DMS153 (cell line): ENCODE data around the gene CATSPERZ.
"Not testable (repeated sequence)": the region's sequence is repeated elsewhere in the genome, so short reads cannot be mapped to it uniquely, and the experiment has no call there.

Experiments
- DNase-seq: peaks from one replicate; lab custom pipeline; 2025; lab: John Stamatoyannopoulos, UW

CATSPERZ gene

DNA sequence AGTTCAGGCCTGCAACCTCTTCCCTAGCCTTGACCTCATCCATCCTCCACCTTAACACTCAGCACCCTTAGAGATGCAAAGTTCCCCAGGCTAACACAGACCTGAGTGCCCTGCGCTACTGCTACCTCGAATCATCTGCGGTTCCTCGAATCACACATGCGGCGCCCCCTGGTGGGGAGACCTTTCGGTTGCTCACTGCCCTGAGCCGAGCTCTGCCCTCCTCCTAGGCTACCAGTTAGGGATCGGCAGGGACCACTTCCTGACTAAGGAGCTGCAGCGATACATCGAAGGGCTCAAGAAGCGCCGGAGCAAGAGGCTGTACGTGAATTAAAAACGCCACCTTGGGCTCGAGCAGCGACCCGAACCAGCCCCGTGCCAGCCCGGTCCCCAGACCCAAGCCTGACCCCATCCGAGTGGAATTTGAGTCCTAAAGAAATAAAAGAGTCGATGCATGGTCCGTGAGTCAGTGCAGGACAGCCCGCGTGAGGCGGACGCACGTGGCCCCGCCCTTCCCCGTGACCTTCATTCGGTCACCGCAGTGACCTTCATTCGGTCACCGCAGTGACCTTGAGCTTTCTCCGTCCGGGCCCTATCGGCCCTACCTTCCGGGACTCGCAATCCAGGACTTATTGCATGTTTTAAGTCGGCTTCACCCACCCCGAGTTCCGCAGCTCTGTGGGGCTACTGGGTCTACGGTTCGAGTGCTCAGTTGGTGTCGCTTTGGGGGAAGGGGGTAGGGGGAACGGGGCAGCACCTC is 4.3 kb downstream of the CATSPERZ start:
- DNase-seq: peak; percentile 79

DNA sequence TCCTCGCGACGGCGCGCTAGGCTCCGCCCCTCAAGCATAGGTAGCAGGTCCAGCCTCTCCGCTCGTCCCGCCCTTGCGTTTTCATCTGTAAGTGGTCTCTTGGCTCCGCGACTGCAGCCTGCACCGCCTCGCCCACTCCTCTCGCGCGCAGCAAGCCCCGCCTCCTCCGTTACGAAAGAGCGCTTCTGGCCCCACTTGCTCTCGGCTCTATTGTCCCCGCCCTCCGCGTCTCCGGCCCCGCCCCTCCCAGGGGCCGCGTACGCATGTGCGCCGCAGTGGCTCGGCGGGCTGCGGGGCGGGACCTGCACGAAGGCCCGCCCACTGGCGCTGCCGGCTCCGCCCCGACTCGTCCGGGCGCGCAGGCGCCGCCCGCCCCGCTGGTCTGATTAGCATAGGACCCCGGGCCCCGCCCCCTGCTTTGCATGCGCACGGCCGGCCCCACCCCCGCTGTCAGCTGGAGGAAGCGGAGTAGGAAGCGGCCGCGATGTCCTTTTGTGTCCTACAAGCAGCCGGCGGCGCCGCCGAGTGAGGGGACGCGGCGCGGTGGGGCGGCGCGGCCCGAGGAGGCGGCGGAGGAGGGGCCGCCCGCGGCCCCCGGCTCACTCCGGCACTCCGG is 5.0 kb downstream of the CATSPERZ start, which contains the start of gene ESRRA:
ESRRA (plus strand) TSS at position 450 of the 616 bp plus-strand sequence. CDS start 1,656 bp downstream, outside the sequence.
- DNase-seq: peak; percentile 98

- peak; percentile 25 for DNase-seq
Observed at GRCh38 chr11:64305691-64306562, 5.8 kb downstream of the CATSPERZ start.

- DNase-seq: no peak
Observed at GRCh38 chr11:64306563-64306875, 6.4 kb downstream of the CATSPERZ start.

GRCh38 chr11:64306876-64307622 is 6.9 kb downstream of the CATSPERZ start:
- DNase-seq: no peak

DNA sequence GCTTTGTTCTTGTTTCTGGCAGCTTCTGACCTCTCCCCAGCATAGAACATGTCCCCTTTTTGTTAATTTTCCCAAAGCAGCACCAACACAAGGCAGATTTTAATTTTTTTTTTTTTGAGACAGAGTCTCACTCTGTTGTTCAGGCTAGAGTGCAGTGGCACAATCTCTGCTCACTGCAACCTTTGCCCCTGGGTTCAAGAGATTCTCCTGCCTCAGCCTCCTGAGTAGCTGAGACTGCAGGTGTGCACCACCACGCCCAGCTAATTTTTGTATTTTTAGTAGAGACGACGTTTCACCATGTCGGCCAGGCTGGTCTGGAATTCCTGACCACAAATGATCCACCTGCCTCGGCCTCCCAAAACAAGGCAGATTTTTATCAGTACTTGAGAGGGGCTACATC is 7.6 kb downstream of the CATSPERZ start:
- not testable (repeated sequence) for DNase-seq

- DNase-seq: no peak
Observed at GRCh38 chr11:64312947-64313346, 12.8 kb downstream of the CATSPERZ start.

DNA sequence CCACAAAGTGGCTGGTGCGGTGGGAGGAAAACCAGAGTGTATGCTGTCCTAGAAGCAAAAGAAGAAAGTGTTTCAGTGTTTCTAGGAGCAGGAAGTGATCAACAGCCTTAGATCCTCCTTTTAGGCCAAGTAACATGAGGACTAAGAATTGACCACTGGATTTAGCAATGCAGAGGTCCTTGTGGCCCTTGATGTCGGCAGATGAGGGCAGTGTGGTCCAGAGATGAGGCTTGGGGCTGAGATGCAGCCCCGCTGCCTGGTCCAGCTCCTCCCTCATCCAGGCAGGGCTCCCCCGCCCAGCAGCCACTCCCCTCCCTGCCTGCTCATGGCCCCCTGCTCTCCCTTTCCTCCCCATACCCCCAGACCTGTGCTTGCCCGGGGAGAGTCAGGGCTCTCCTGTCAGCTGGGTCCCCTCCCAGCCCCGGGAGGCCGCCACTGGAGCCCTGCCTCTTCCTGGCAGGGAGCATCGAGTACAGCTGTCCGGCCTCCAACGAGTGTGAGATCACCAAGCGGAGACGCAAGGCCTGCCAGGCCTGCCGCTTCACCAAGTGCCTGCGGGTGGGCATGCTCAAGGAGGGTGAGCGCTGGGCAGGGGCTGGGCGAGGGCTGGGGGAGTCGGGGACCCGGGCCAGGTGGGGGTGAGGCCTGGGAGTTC is 13.5 kb downstream of the CATSPERZ start:
- DNase-seq: no peak

GRCh38 chr11:64314146-64314804 is 14.1 kb downstream of the CATSPERZ start:
- DNase-seq: no peak

DNA sequence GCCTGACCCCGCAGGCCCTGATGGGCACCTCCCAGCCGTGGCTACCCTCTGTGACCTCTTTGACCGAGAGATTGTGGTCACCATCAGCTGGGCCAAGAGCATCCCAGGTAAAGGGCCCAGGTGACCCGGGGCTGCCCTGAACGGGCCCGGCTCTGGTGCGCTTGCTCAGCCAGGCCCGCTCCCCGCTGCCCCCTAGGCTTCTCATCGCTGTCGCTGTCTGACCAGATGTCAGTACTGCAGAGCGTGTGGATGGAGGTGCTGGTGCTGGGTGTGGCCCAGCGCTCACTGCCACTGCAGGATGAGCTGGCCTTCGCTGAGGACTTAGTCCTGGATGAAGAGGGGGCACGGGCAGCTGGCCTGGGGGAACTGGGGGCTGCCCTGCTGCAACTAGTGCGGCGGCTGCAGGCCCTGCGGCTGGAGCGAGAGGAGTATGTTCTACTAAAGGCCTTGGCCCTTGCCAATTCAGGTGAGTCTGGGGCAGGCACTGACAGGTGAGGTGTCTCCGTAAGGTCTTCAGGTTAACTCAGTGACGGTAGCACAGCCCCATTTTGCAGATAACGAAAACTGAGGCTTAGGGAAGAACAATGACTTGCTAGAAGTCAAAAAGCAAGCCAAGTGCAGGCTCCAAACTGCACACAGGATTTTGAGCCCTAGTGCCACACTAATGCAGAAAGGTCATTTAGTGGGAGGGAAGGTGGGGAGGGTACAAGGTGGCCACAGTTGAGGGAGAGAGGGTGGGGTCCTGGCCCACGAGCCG is 14.8 kb downstream of the CATSPERZ start:
- DNase-seq: no peak

GRCh38 chr11:64315667-64316526 is 15.7 kb downstream of the CATSPERZ start:
- DNase-seq: not testable (repeated sequence)

DNA sequence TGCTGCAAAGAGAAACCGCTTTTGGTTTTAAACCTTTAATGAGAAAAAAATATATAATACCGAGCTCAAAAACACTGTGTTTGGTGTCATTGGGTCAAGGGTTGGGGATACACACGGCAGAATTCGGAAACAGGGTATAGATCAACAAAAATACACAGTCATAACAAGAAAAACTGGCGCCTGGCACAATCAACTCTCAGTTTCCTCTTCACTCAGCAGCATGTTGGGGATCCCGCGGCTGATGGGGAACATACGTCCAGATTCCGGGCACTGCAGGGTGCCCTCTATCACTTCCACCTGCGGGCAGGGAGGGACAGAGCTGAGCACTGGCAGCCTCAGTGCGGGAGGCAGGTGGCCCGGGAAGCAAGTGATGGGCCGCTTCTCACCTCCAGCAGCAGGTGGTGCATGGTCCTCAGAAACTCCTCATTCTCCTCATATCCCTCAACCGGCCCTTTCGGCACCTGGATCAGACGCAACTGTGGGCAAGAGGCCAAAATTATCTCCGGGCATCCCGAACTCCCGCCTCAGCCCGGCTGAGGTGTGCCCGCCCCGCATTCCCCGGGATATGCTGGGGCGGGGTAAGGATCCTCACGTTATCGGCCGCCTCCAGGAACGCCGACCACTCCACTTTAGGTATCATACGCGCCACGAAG is 16.6 kb downstream of the CATSPERZ start:
- DNase-seq: no peak

DNA sequence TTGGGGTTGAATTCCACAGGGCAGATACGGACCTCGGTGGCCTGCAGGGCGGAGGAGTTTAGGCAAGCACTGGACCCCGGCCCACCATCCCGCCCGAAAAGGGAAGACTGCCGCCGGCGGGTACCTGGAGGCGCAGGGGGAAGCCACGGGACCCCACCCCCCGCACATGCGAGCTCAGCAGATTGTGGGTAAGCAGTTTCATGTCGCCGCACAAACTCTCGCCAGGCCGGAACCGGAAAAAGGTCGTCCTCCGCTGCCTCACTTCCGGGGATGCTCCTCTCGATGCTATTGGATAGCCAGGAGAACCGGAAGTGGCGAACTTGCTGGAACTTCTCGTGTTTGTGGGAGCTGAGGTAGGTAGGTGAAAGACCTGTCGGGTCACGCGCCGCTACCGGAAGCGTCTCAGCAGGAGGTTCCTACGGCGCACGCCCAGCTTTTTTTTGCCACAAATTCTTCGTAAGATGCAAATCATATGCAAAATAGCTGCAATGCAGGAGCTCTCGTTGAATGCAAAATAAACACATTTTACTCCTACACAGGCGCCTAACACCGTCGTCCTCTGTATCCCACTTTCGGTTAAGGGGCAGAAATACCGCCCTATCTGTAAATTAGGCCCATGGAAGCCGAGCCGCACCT is 17.3 kb downstream of the CATSPERZ start, which contains the start of gene TRMT112:
TRMT112 (minus strand) TSS at position 235 of the 636 bp plus-strand sequence; CDS start at position 202, 33 bp downstream.
- DNase-seq: peak; percentile 98

GRCh38 chr11:64317961-64318765 is 18.0 kb downstream of the CATSPERZ start, which contains the start of gene PRDX5:
Gene PRDX5, plus strand, starts transcription at chr11:64318121. Its CDS starts 95 bp downstream, at chr11:64318216.
- peak; percentile 95 for DNase-seq

DNA sequence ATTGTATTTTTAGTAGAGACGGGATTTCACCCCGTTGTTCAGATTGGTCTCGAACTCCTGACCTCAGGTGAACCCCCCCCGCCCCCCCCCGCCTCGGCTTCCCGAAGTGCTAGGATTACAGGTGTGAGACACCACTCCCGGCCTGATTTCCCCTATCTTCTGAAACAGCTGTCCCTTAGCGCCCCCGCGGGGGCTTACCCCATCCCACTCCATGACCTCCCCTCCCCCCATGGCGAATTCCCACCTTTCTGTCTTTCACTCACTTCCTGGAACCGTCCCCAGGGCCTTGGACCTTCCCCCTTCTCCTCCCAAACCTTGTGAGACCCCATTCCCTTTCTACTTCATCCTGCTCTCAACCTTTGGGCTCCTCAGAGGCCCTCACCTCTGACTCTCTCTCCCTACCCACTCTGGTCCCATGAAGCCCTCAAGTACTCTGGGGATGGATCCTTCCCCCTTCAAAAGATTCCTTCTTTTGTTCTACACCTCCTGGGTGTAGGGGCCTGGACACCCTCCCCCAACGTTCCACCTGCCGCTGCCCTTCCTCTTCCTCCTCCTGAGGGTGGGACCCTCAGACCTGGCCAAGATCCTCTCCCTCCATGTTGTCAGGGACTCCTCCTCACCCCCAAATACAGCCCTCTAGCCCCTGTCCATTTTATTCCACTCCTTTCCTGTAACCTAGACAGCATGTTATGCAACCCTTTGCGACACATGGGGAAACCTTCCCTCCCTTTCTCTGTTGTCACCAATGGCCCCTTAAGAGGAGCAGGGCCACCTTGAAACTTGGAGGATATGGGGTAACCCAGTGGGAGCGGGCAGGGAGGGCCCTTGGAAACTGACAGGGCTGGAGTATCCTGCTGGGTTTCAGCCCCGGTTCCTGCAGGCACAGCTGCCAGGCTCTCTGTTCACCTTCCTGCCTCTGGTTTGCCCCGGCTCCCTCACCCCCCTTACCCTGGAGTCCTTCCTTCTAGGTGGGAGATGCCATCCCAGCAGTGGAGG is 18.9 kb downstream of the CATSPERZ start:
- no peak for DNase-seq

GRCh38 chr11:64320556-64320955 is 20.4 kb downstream of the CATSPERZ start:
- DNase-seq: no peak
